GM20000 (cell line): Measurements from ENCODE around the gene CCNJ.

Experiments
- DNase-seq: peaks from one replicate; pipeline ENCODE4 v3.0.0; 2012; ENCODE audit warnings: low spot score
- CTCF ChIP-seq: IDR thresholded peaks from 2 replicates; pipeline ENCODE4 v1.5.1; 2012; ENCODE audit warnings: mild to moderate bottlenecking, control low read depth; ENCODE audit errors: extremely low read depth, missing control alignments

The CCNJ gene

GRCh38 chr10:96089116-96089515, 45.7 kb downstream of the CCNJ start:
- DNase-seq, result peak; percentile 10
- TF ChIP-seq CTCF, result no peak

GRCh38 chr10:96089670-96090462, 46.5 kb downstream of the CCNJ start:
- DNase-seq, result peak; percentile 86
- no peak for TF ChIP-seq CTCF

GRCh38 chr10:96090463-96090800, 47.0 kb downstream of the CCNJ start:
- no peak for TF ChIP-seq CTCF
- DNase-seq, result no peak

DNA sequence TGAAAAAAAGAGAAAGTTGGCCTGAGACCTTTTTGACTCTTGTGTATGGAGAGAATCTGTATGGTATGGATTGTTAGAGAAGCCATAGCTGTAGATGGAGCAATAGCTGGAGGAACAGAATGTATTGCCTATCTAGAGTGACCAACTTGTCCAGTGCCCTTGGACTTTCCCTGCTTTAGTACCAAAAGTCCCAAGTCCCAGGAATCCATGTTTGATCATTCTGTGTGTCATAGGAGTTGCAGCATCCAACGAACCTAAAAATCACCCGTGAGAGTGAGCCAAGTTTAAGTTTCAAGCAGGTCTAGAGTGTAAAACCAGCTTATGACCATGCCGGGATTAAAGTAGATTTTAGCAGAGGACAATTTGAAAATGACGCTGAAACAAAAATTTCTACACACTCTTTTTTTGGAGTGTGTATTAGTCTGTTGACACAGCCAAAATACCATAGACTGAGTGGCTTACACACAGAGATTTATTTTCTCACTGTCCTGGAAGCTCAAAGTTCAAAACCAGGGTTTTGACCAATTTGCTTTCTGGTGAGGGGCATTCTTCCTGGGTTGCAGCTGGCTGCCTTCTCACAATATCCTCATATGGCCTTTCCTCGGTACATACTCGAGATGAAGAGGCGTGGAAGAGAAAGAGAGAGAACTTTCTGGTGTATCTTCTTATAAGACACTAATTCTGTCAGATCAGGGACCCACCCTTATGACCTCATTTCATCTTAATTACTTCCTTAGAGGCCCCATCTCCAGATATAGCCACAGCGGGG, 49.8 kb downstream of the CCNJ start:
- TF ChIP-seq CTCF, result no peak
- DNase-seq, result no peak

- TF ChIP-seq CTCF, result no peak
- DNase-seq, result no peak
Observed at GRCh38 chr10:96093948-96094347, 50.6 kb downstream of the CCNJ start.

GRCh38 chr10:96096958-96097357, 53.6 kb downstream of the CCNJ start:
- TF ChIP-seq CTCF, result no peak
- no peak for DNase-seq

GRCh38 chr10:96097865-96098264, 54.5 kb downstream of the CCNJ start:
- TF ChIP-seq CTCF, result no peak
- no peak for DNase-seq
